ELF-1 (cell line): ENCODE results near the gene PDS5B.
"Not testable (repeated sequence)": the region's sequence is repeated elsewhere in the genome, so short reads cannot be mapped to it uniquely, and the experiment has no call there.

Experiments
- DNase-seq: peaks from one replicate; pipeline ENCODE4 v3.0.0-alpha.2; 2016; ENCODE audit warnings: low read depth, low spot score

The PDS5B gene

GRCh38 chr13:32790731-32791130 is 204.5 kb downstream of the PDS5B start:
- DNase-seq: peak; percentile 18

- no peak for DNase-seq
Observed at GRCh38 chr13:32791545-32792172, 205.4 kb downstream of the PDS5B start.

GRCh38 chr13:32796754-32797153 is 210.5 kb downstream of the PDS5B start:
- DNase-seq: no peak

- no peak for DNase-seq
Observed at GRCh38 chr13:32802159-32802558, 215.9 kb downstream of the PDS5B start.

- no peak for DNase-seq
Observed at GRCh38 chr13:32804673-32805230, 218.5 kb downstream of the PDS5B start.

- peak; percentile 58 for DNase-seq
Observed at GRCh38 chr13:32811297-32811800, 225.1 kb downstream of the PDS5B start.

GRCh38 chr13:32821149-32821688 is 235.0 kb downstream of the PDS5B start:
- no peak for DNase-seq

GRCh38 chr13:32822771-32823170 is 236.5 kb downstream of the PDS5B start:
- no peak for DNase-seq

- no peak for DNase-seq
Observed at GRCh38 chr13:32823597-32823996, 237.3 kb downstream of the PDS5B start.

- DNase-seq: peak; percentile 68
Observed at GRCh38 chr13:32824061-32824460, 237.8 kb downstream of the PDS5B start.

GRCh38 chr13:32824675-32825074 is 238.4 kb downstream of the PDS5B start:
- peak; percentile 89 for DNase-seq

GRCh38 chr13:32825481-32825880 is 239.2 kb downstream of the PDS5B start:
- DNase-seq: no peak

- not testable (repeated sequence) for DNase-seq
Observed at GRCh38 chr13:32826372-32826771, 240.1 kb downstream of the PDS5B start.
